ENCODE measurements around the gene SERTAD1.

- TF ChIP-seq CTCF (IDR thresholded peaks at IDR 0.05) (no peak), POLR2A (IDR thresholded peaks at IDR 0.05) (no peak), POLR2AphosphoS5 (IDR thresholded peaks at IDR 0.05; ENCODE audit: insufficient read depth in 1 of 2, low read depth in 1 of 2) (no peak)
Measured at GRCh38 chr19:40392894-40393517, 32.8 kb downstream of the SERTAD1 start.

Measured in vagina (tissue), 2 donors.